Liver (tissue), 9 donors: ENCODE measurements around the gene ALDH3B2. TPM values are rescaled to one million over a fixed set of nuclear protein-coding genes. Genes with fewer than 3 reads are reported as not detected.
"Not testable (repeated sequence)": the region's sequence is repeated elsewhere in the genome, so short reads cannot be mapped to it uniquely, and the experiment has no call there.

Source experiments
- DNase-seq: peaks from one replicate; pipeline ENCODE4 v3.0.0-alpha.2; 2017; ENCODE audit warnings: low spot score
- H3K27ac ChIP-seq, 2 donors: one replicate each; pipeline ENCODE4 v1.7.0; 2013; ENCODE audit warnings: inconsistent platforms in 2 of 2, low read length in 2 of 2, control low read depth in 1 of 2, low read depth in 1 of 2, mild to moderate bottlenecking in 1 of 2
- H3K27me3 ChIP-seq, 4 donors: one replicate each; pipeline versions ENCODE4 v1.6.1 to v1.7.0; 2013; ENCODE audit warnings: low read length in 3 of 4, inconsistent platforms in 1 of 4, mild to moderate bottlenecking in 1 of 4, moderate library complexity in 1 of 4; ENCODE audit not compliant: control insufficient read depth in 4 of 4, insufficient read depth in 4 of 4
- H3K36me3 ChIP-seq, 4 donors: one replicate each; pipeline versions ENCODE4 v1.6.1 to v1.7.0; 2013; ENCODE audit warnings: low read length in 3 of 4, mild to moderate bottlenecking in 3 of 4, low read depth in 1 of 4, moderate library complexity in 1 of 4; ENCODE audit not compliant: control insufficient read depth in 4 of 4, insufficient read depth in 3 of 4
- H3K4me1 ChIP-seq, 4 donors: one replicate each; pipeline versions ENCODE4 v1.6.1 to v1.7.0; 2013; ENCODE audit warnings: low read length in 3 of 4, mild to moderate bottlenecking in 3 of 4, moderate library complexity in 1 of 4; ENCODE audit not compliant: control insufficient read depth in 4 of 4, insufficient read depth in 4 of 4
- H3K4me3 ChIP-seq, 3 donors: one replicate each; pipeline versions ENCODE4 v1.6.1 to v1.7.0; 2013; ENCODE audit warnings: low read length in 3 of 3, control low read depth in 1 of 3, low read depth in 1 of 3, mild to moderate bottlenecking in 1 of 3
- H3K9ac ChIP-seq, 2 donors: one replicate each; pipeline ENCODE4 v1.7.0; 2013; ENCODE audit warnings: low read length in 2 of 2, mild to moderate bottlenecking in 2 of 2, moderate library complexity in 2 of 2, control low read depth in 1 of 2, low read depth in 1 of 2
- H3K9me3 ChIP-seq, 4 donors: one replicate each; pipeline versions ENCODE4 v1.6.1 to v1.7.0; 2013; ENCODE audit warnings: low read length in 3 of 4; ENCODE audit not compliant: control insufficient read depth in 4 of 4
- EGR1 ChIP-seq, 2 donors: IDR thresholded peaks; 2 replicates each; pipeline ENCODE4 v1.6.1; 2016 to 2018; ENCODE audit warnings: antibody characterized with exemption in 2 of 2, low read depth in 2 of 2
- FOXA1 ChIP-seq: IDR thresholded peaks from 2 replicates; pipeline ENCODE4 v1.6.1; 2016; ENCODE audit warnings: antibody characterized with exemption
- HNF4A ChIP-seq, 2 donors: conservative IDR thresholded peaks; 2 replicates each; pipeline ENCODE4 v1.6.1; 2016; ENCODE audit warnings: antibody characterized with exemption in 2 of 2, mild to moderate bottlenecking in 2 of 2
- NR2F2 ChIP-seq: IDR thresholded peaks from 2 replicates; pipeline ENCODE4 v1.6.1; 2016; ENCODE audit warnings: antibody characterized with exemption
- SP1 ChIP-seq: IDR thresholded peaks from 2 replicates; pipeline ENCODE4 v1.6.1; 2018; ENCODE audit warnings: antibody characterized with exemption, mild to moderate bottlenecking
- YY1 ChIP-seq: IDR thresholded peaks from 2 replicates; pipeline ENCODE4 v1.6.1; 2016; ENCODE audit warnings: antibody characterized with exemption, mild to moderate bottlenecking
- WGBS: extraction: QIAGEN DNeasy Blood & Tissue Kit; methylation state at CpG from one replicate; pipeline ENCODE4 v1.1.7; 2013; 5-methylcytosine and 5-hydroxymethylcytosine counted together
- polyA plus RNA-seq, 2 donors: library from polyadenylated mRNA; stranded (reverse) in 1 of 2; unstranded in 1 of 2; fragments of 200-250 nt in 1 of 2; fragments of >200 nt in 1 of 2; fragmentation: Nextera tagmentation in 1 of 2; extraction: Ambion mirVana in 1 of 2; gene quantifications; one replicate each; pipeline versions ENCODE4 v1.2.1 to v1.2.3, GENCODE V29; 2013 to 2015
- total RNA-seq, 2 donors: library from RNA; depleted of rRNA; stranded (reverse); fragments of >200 nt; gene quantifications; one replicate each; pipeline ENCODE4 v1.2.3, GENCODE V29; 2014
- TF ChIP-seq, protein P1 (sequence below): IDR thresholded peaks from 2 replicates; pipeline ENCODE4 v1.6.1; 2016; ENCODE audit warnings: antibody characterized with exemption, mild to moderate bottlenecking
- TF ChIP-seq, protein P2 (sequence below): IDR thresholded peaks from 2 replicates; pipeline ENCODE4 v1.6.1; 2016; ENCODE audit warnings: antibody characterized with exemption
- TF ChIP-seq, protein P3 (sequence below): fragments of 150-350 bp; IDR thresholded peaks from 2 replicates; pipeline ENCODE4 v1.5.1; 2017; ENCODE audit warnings: improper control_type of control experiment, low read depth, low read length; ENCODE audit not compliant: missing input control
- donor health status: healthy.
- donor health status: healthy.
- donor health status: healthy.
- donor health status: healthy.
- donor health status: healthy.

Gene ALDH3B2
- total and polyA plus RNA-seq, 4 donors = not detected

DNA sequence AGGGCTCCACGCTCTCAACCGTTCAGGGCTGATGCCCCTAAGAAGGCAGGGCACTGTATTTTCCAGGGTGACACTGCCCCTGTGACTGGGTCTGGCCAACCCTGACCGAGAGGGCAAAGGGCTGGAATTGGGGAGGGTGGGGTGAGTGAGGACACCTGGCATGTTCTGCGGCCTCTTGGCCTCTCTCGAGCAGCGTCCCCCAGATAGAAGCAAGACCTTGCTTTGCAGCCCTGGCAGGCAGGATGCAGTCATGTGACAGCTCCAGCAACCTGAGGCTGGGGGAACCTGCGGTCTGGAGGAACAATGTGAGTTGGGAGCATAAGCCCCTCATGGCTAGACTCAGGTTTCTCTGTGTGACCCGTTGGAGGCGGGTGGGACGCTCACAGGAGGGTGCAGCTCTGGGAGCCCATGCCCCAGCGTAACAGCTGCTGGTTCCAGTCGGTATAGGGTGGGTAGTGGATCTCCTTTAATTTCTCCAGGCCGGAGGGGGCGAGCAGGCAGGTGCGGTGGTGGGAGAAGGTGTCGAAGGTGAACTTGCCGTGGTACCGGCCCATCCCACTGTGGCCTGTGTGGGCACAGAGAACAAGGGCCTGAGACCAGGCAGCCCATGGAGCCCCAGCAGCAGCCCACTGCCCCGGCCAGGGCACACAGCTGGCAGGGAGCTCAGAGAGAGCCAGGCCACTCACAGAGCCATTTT is 11.4 kb downstream of the ALDH3B2 start:
- WGBS = 77% methylated on average over 19 of the region's 19 CpGs
- no peaks in the 10 kb centered on the region for H3K27me3 ChIP-seq
- H3K9ac ChIP-seq = no peak overlapping the region
- H3K4me3 ChIP-seq = no peak overlapping the region
- no peak for DNase-seq
- no peak overlapping the region for H3K27ac ChIP-seq
- H3K4me1 ChIP-seq = peaks cover 0 to 3% (median under 1%) of the 10 kb centered on the region in 4 donors
- no peaks in the 10 kb centered on the region for H3K36me3 ChIP-seq
- no peaks in the 10 kb centered on the region for H3K9me3 ChIP-seq
- TF ChIP-seq FOXA1 = no peak
- no peak for TF ChIP-seq EGR1 (IDR thresholded peaks at IDR 0.05; ENCODE audit: low read depth in 2 of 2)
- TF ChIP-seq YY1 = no peak
- peak; percentile 35 to 40 for TF ChIP-seq HNF4A (conservative IDR thresholded peaks at IDR 0.05)
- TF ChIP-seq, protein P1, sequence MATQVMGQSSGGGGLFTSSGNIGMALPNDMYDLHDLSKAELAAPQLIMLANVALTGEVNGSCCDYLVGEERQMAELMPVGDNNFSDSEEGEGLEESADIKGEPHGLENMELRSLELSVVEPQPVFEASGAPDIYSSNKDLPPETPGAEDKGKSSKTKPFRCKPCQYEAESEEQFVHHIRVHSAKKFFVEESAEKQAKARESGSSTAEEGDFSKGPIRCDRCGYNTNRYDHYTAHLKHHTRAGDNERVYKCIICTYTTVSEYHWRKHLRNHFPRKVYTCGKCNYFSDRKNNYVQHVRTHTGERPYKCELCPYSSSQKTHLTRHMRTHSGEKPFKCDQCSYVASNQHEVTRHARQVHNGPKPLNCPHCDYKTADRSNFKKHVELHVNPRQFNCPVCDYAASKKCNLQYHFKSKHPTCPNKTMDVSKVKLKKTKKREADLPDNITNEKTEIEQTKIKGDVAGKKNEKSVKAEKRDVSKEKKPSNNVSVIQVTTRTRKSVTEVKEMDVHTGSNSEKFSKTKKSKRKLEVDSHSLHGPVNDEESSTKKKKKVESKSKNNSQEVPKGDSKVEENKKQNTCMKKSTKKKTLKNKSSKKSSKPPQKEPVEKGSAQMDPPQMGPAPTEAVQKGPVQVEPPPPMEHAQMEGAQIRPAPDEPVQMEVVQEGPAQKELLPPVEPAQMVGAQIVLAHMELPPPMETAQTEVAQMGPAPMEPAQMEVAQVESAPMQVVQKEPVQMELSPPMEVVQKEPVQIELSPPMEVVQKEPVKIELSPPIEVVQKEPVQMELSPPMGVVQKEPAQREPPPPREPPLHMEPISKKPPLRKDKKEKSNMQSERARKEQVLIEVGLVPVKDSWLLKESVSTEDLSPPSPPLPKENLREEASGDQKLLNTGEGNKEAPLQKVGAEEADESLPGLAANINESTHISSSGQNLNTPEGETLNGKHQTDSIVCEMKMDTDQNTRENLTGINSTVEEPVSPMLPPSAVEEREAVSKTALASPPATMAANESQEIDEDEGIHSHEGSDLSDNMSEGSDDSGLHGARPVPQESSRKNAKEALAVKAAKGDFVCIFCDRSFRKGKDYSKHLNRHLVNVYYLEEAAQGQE = no peak
- TF ChIP-seq, protein P2, sequence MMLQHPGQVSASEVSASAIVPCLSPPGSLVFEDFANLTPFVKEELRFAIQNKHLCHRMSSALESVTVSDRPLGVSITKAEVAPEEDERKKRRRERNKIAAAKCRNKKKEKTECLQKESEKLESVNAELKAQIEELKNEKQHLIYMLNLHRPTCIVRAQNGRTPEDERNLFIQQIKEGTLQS = no peak
- no peak for TF ChIP-seq SP1

DNA sequence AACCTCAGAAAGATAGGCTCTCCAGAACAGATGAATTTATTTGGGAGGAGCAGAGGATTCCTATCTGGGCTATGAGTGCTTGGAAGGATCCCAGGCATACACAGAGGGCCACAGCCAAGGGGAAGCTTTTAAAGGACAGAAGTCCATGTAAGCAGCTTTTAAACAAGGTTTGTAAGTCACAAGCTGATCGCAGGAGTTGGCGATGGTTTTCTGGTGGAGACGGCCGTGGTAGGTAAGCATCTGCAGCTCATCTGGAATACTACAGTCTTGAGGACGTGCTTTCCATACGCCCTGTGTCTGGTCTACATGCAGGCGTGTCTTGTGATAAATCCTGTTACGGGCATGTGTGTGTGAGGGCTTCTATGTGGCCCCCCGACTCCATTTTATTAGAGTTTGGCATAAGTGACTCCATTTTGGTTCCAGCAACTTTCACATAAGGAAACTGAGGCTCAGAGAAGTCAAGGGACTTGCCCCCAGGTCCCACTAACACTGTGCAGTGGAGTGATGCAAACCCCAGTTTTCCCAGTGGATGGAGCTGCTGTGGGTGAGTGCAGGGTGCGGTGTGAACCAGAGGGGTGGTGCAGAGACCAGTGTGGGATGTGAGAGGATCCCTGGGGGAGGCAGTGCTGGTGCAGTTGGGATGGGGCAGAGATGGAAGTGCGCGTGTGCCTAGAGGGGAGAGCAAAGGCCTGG is 12.1 kb downstream of the ALDH3B2 start:
- no peaks in the 10 kb centered on the region for H3K36me3 ChIP-seq
- no peaks in the 10 kb centered on the region for H3K9me3 ChIP-seq
- H3K4me3 ChIP-seq = no peak overlapping the region
- no peak overlapping the region for H3K9ac ChIP-seq
- 92% methylated on average over 12 of the region's 12 CpGs for WGBS
- H3K27me3 ChIP-seq = no peaks in the 10 kb centered on the region
- peaks cover 0 to 3% (median under 1%) of the 10 kb centered on the region in 4 donors for H3K4me1 ChIP-seq
- TF ChIP-seq, protein P3, sequence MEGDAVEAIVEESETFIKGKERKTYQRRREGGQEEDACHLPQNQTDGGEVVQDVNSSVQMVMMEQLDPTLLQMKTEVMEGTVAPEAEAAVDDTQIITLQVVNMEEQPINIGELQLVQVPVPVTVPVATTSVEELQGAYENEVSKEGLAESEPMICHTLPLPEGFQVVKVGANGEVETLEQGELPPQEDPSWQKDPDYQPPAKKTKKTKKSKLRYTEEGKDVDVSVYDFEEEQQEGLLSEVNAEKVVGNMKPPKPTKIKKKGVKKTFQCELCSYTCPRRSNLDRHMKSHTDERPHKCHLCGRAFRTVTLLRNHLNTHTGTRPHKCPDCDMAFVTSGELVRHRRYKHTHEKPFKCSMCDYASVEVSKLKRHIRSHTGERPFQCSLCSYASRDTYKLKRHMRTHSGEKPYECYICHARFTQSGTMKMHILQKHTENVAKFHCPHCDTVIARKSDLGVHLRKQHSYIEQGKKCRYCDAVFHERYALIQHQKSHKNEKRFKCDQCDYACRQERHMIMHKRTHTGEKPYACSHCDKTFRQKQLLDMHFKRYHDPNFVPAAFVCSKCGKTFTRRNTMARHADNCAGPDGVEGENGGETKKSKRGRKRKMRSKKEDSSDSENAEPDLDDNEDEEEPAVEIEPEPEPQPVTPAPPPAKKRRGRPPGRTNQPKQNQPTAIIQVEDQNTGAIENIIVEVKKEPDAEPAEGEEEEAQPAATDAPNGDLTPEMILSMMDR = no peak
- no peak for TF ChIP-seq NR2F2
- no peak overlapping the region for H3K27ac ChIP-seq
- DNase-seq = no peak

DNA sequence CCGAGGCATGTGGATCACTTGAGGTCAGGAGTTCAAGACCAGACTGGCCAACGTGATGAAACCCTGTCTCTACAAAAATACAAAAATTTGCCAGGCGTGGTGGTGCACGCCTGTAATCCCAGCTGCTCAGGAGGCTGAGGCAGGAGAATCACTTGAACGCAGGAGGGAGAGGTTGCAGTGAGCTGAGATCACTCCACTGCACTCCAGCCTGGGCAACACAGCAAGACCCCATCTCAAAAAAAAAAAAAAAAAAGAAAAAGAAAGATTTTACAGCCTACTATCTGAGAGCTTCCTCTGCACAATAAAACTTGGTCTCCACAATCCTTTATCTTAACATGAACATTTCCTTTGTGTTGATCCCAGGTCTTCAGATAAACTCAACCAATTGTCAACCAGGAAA is 13.7 kb downstream of the ALDH3B2 start:
- not testable (repeated sequence) for H3K4me3 ChIP-seq, H3K9me3 ChIP-seq, H3K36me3 ChIP-seq, H3K9ac ChIP-seq, H3K27me3 ChIP-seq, H3K4me1 ChIP-seq, H3K27ac ChIP-seq, DNase-seq
- WGBS = 70% methylated on average over 5 of the region's 5 CpGs

DNA sequence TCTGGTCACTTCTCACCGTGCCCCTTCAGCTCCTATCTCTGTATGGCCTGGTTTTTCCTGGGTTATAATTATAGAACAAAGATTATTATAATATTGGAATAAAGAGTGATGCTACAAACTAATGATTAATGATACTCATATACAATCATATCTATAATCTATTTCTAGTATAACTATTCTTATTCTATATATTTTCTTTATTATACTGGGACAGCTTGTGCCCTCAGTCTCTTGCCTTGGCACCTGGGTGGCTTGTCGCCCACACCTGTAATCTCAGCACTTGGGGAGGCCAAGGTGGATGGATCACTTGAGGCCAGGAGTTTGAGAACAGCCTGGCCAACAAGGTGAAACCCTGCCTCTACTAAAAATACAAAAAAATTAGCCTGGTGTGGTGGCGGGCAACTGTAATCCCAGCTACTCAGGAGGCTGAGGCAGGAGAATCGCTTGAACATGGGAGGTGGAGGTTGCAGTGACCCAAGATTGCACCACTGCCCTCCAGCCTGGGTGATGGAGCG is 14.7 kb downstream of the ALDH3B2 start:
- WGBS = 56% methylated on average over 5 of the region's 5 CpGs
- not testable (repeated sequence) for DNase-seq, H3K9ac ChIP-seq

More for the DNA sequence above, 14.7 kb downstream of the ALDH3B2 start:
- H3K36me3 ChIP-seq, H3K27ac ChIP-seq, H3K9me3 ChIP-seq, H3K4me3 ChIP-seq, H3K27me3 ChIP-seq, H3K4me1 ChIP-seq: not testable (repeated sequence)
